SK-N-SH (cell line): Measurements from ENCODE around the gene KRT36. TPM values are rescaled to one million over a fixed set of nuclear protein-coding genes. Genes with fewer than 3 reads are reported as not detected.

Source experiments
- CTCF ChIA-PET: fragments of 300-600, 350-600 bp; formaldehyde crosslinking; extraction: SDS; loops from one replicate; lab custom pipeline; 2021; lab: Yijun Ruan, JAX
- POLR2A ChIA-PET: fragments of 350-600 bp; sonication (Branson Sonifier 250); formaldehyde crosslinking; extraction: SDS; loops from one replicate; lab custom pipeline; 2020; ENCODE audit warnings: antibody characterized with exemption, inconsistent platforms; lab: Yijun Ruan, JAX
- DNase-seq: peaks from one replicate; pipeline ENCODE4 v3.0.0; 2012
- H2AFZ ChIP-seq: fragments of 200-600 bp; sonication (generic); 2 replicates; pipeline ENCODE4 v1.8.1; 2016; ENCODE audit warnings: antibody characterized with exemption, mild to moderate bottlenecking, low read depth
- H3F3A ChIP-seq: fragments of 200-600 bp; sonication (generic); replicated peaks from 2 replicates; pipeline ENCODE3; 2016; ENCODE audit warnings: antibody characterized with exemption, mild to moderate bottlenecking; ENCODE audit not compliant: insufficient read depth
- H3K27ac ChIP-seq, 2 experiments: fragments of 200-500 bp in 1 of 2; fragments of 200-600 bp in 1 of 2; sonication (Bioruptor generic) in 1 of 2; sonication (generic), shearing (Covaris generic) in 1 of 2; 2 replicates each; pipeline versions ENCODE4 v1.5.1 to v1.6.1; 2014 to 2016; ENCODE audit warnings: low read depth in 2 of 2, inconsistent platforms in 1 of 2, low read length in 1 of 2, mild to moderate bottlenecking in 1 of 2, mixed read lengths in 1 of 2
- H3K27me3 ChIP-seq: fragments of 200-600 bp; sonication (generic), shearing (Covaris generic); 2 replicates; pipeline ENCODE4 v1.6.1; 2016; ENCODE audit warnings: mixed run types; ENCODE audit not compliant: insufficient read depth
- H3K36me3 ChIP-seq, 2 experiments: fragments of 200-500 bp in 1 of 2; fragments of 200-600 bp in 1 of 2; sonication (Bioruptor generic) in 1 of 2; sonication (generic) in 1 of 2; replicated peaks in 1 of 2; 2 replicates each; pipeline versions ENCODE3 to v1.5.1; 2014 to 2016; ENCODE audit warnings: low read length in 1 of 2, mild to moderate bottlenecking in 1 of 2; ENCODE audit not compliant: insufficient read depth in 2 of 2, control insufficient read depth in 1 of 2
- H3K4me1 ChIP-seq, 2 experiments: fragments of 200-500 bp in 1 of 2; fragments of 200-600 bp in 1 of 2; sonication (Bioruptor generic) in 1 of 2; sonication (generic), shearing (Covaris generic) in 1 of 2; 2 replicates each; pipeline versions ENCODE4 v1.5.1 to v1.6.1; 2014 to 2016; ENCODE audit warnings: low read depth in 1 of 2, low read length in 1 of 2, mixed run types in 1 of 2; ENCODE audit not compliant: insufficient read depth in 2 of 2, control insufficient read depth in 1 of 2
- H3K4me2 ChIP-seq: fragments of 200-600 bp; sonication (generic), shearing (Covaris generic); 2 replicates; pipeline ENCODE4 v1.6.1; 2017; ENCODE audit warnings: mixed run types
- H3K4me3 ChIP-seq, 2 experiments: fragments of 200-500 bp in 1 of 2; fragments of 200-600 bp in 1 of 2; sonication (Bioruptor generic) in 1 of 2; sonication (generic), shearing (Covaris generic) in 1 of 2; 2 replicates each; pipeline versions ENCODE4 v1.5.1 to v1.8.1; 2014 to 2016; ENCODE audit warnings: low read depth in 2 of 2, inconsistent platforms in 1 of 2, low read length in 1 of 2, mild to moderate bottlenecking in 1 of 2, mixed read lengths in 1 of 2, moderate library complexity in 1 of 2
- H3K79me2 ChIP-seq: fragments of 200-600 bp; sonication (generic); 2 replicates; pipeline ENCODE4 v1.8.1; 2017; ENCODE audit warnings: mild to moderate bottlenecking; ENCODE audit not compliant: insufficient read depth
- H3K9ac ChIP-seq: fragments of 200-600 bp; sonication (generic); 2 replicates; pipeline ENCODE4 v1.6.1; 2017; ENCODE audit warnings: mixed run types
- H3K9me2 ChIP-seq: fragments of 200-600 bp; sonication (generic); 2 replicates; pipeline ENCODE4 v1.6.1; 2017; ENCODE audit warnings: mixed run types
- H3K9me3 ChIP-seq: fragments of 200-600 bp; sonication (generic); 2 replicates; pipeline ENCODE4 v1.6.1; 2017; ENCODE audit warnings: mixed run types, mild to moderate bottlenecking, moderate library complexity
- H4K20me1 ChIP-seq: fragments of 200-600 bp; sonication (generic); 2 replicates; pipeline ENCODE4 v1.6.1; 2017; ENCODE audit warnings: mild to moderate bottlenecking, mixed run types; ENCODE audit not compliant: insufficient read depth
- CHD2 ChIP-seq: fragments of 150-350 bp; IDR thresholded peaks from 2 replicates; pipeline ENCODE4 v1.6.1; 2018; ENCODE audit warnings: low read length; ENCODE audit not compliant: partially characterized antibody
- CTCF ChIP-seq: fragments of 200-600 bp; sonication (generic); IDR thresholded peaks from 2 replicates; pipeline ENCODE4 v1.6.1; 2017; ENCODE audit warnings: antibody characterized with exemption, mild to moderate bottlenecking, moderate library complexity
- ELF1 ChIP-seq: IDR thresholded peaks from 2 replicates; pipeline ENCODE4 v1.4.0; 2012
- FOSL2 ChIP-seq: IDR thresholded peaks from 2 replicates; pipeline ENCODE4 v1.4.0; 2012; ENCODE audit warnings: low read depth, mild to moderate bottlenecking, moderate library complexity, borderline replicate concordance
- FOXJ3 ChIP-seq: sonication (generic); formaldehyde crosslinking; IDR thresholded peaks from 2 replicates; pipeline ENCODE4 v1.5.1; 2020; ENCODE audit warnings: mild to moderate bottlenecking, missing genetic modification reagents
- GATA2 ChIP-seq: sonication (generic); formaldehyde crosslinking; IDR thresholded peaks from 2 replicates; pipeline ENCODE4 v1.5.0; 2020; ENCODE audit warnings: mild to moderate bottlenecking, missing genetic modification reagents
- JUND ChIP-seq: IDR thresholded peaks from 2 replicates; pipeline ENCODE4 v1.4.0; 2012
- MEF2A ChIP-seq: IDR thresholded peaks from 2 replicates; pipeline ENCODE4 v1.4.0; 2012; ENCODE audit warnings: low read depth, borderline replicate concordance
- PBX3 ChIP-seq: IDR thresholded peaks from 2 replicates; pipeline ENCODE4; 2012
- SIN3A ChIP-seq: IDR thresholded peaks from 2 replicates; pipeline ENCODE4 v1.6.1; 2012; ENCODE audit warnings: low read depth, mild to moderate bottlenecking, low read length, moderate library complexity, borderline replicate concordance
- WGBS: methylation state at CpG from one replicate; pipeline ENCODE4 v1.1.6; 2017; ENCODE audit warnings: low lambda C conversion rate; 5-methylcytosine and 5-hydroxymethylcytosine counted together
- polyA plus RNA-seq, 3 experiments: library from polyadenylated mRNA; depleted of rRNA; stranded (reverse); fragments of >200 nt; gene quantifications; 2 replicates each; pipeline ENCODE4 v1.2.3, GENCODE V29; 2012
- TF ChIP-seq, protein P1 (sequence below): IDR thresholded peaks from 2 replicates; pipeline ENCODE4 v1.4.0; 2012; ENCODE audit warnings: low read depth, borderline replicate concordance

KRT36 gene
- polyA plus RNA-seq, 1 of the 3 experiments (the other 2 are of a cell fraction): not detected

DNA sequence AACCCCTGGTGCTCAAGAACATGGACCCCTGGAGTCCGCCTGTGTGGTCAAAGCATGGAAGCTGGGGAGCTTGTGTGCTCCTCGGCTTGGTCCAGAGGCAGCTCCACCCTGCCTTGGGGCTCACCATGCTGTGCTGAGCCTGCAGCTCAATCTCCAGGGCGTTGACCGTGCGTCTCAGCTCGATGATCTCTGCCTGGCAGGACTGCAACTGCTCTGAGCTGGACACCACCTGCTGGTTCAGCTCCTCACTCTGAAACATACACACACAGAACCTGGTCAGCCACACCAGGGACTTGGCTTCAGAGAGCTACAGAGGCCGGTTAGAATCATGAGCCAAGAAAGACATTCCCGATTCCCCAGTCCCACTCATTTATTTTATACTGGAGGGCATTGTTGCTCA, 11.5 kb downstream of the KRT36 start:
- DNase-seq: no peak
- WGBS: 81% methylated on average over 2 of the region's 8 CpGs
- no peak for TF ChIP-seq PBX3
- no peak for TF ChIP-seq FOSL2
- no peak for TF ChIP-seq MEF2A
- TF ChIP-seq SIN3A: no peak
- TF ChIP-seq JUND: no peak
- TF ChIP-seq, protein P1, sequence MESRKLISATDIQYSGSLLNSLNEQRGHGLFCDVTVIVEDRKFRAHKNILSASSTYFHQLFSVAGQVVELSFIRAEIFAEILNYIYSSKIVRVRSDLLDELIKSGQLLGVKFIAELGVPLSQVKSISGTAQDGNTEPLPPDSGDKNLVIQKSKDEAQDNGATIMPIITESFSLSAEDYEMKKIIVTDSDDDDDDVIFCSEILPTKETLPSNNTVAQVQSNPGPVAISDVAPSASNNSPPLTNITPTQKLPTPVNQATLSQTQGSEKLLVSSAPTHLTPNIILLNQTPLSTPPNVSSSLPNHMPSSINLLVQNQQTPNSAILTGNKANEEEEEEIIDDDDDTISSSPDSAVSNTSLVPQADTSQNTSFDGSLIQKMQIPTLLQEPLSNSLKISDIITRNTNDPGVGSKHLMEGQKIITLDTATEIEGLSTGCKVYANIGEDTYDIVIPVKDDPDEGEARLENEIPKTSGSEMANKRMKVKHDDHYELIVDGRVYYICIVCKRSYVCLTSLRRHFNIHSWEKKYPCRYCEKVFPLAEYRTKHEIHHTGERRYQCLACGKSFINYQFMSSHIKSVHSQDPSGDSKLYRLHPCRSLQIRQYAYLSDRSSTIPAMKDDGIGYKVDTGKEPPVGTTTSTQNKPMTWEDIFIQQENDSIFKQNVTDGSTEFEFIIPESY: no peak
- TF ChIP-seq FOXJ3 (CRISPR knock-in tag): no peak
- TF ChIP-seq CHD2: no peak
- no peak for TF ChIP-seq GATA2 (CRISPR knock-in tag)
- TF ChIP-seq CTCF: no peak
- TF ChIP-seq ELF1: no peak
- H3K79me2 ChIP-seq: no peaks in the 10 kb centered on the region
- H3K4me1 ChIP-seq: peaks cover 0 to under 1% of the 10 kb centered on the region in 2 experiments; a peak in 1 of 4 replicates
- no peaks in the 10 kb centered on the region for H4K20me1 ChIP-seq
- H3K9me3 ChIP-seq: no peaks in the 10 kb centered on the region
- no peaks in the 10 kb centered on the region for H3F3A ChIP-seq
- CTCF ChIA-PET: interaction anchor here (0.9 to 1.1 kb wide), 2 partner anchors 11 to 71 kb away, joined by 3 read pairs; partner anchors contain the start of gene KRT32
- no peaks in the 10 kb centered on the region for H3K27me3 ChIP-seq
- no peaks in the 10 kb centered on the region for H3K36me3 ChIP-seq
- POLR2A ChIA-PET: no interaction called here
- H3K4me2 ChIP-seq: no peak overlapping the region
- H2AFZ ChIP-seq: no peak overlapping the region
- no peak overlapping the region for H3K27ac ChIP-seq
- H3K9me2 ChIP-seq: no peaks in the 10 kb centered on the region
- H3K4me3 ChIP-seq: no peak overlapping the region
- H3K9ac ChIP-seq: no peak overlapping the region
